ENCODE results near the gene ELP1.
A peak's percentile ranks its signal among the peaks of the same experiment; 100 is the strongest.

Gene ELP1

GRCh38 chr9:108956631-108957026 is 22.7 kb upstream of the ELP1 start:
- H3K9me3 ChIP-seq (replicated peaks; ENCODE audit: low read length) = no peaks in the 10 kb centered on the region
- H3K4me1 ChIP-seq (ENCODE audit: control insufficient read depth, insufficient read depth, low read length) = no peaks in the 10 kb centered on the region
- no peaks in the 10 kb centered on the region for H3K27me3 ChIP-seq (ENCODE audit: control insufficient read depth, insufficient read depth, low read length)
- H3K4me2 ChIP-seq (ENCODE audit: low read length) = no peak overlapping the region
- H3K4me3 ChIP-seq (ENCODE audit: low read length) = no peak overlapping the region
- peaks cover 16% of the 10 kb centered on the region for H3K36me3 ChIP-seq (ENCODE audit: insufficient read depth, low read length)
- no peak overlapping the region for H3K9ac ChIP-seq (ENCODE audit: low read depth, low read length)

- H3K36me3 ChIP-seq (ENCODE audit: insufficient read depth, low read length) = peaks cover 16% of the 10 kb centered on the region
- H3K4me1 ChIP-seq (ENCODE audit: control insufficient read depth, insufficient read depth, low read length) = no peaks in the 10 kb centered on the region
- no peak overlapping the region for H3K4me2 ChIP-seq (ENCODE audit: low read length)
- H3K4me3 ChIP-seq (ENCODE audit: low read length) = no peak overlapping the region
- H3K9me3 ChIP-seq (replicated peaks; ENCODE audit: low read length) = no peaks in the 10 kb centered on the region
- H3K27me3 ChIP-seq (ENCODE audit: control insufficient read depth, insufficient read depth, low read length) = no peaks in the 10 kb centered on the region
- H3K9ac ChIP-seq (ENCODE audit: low read depth, low read length) = no peak overlapping the region
Observed at GRCh38 chr9:108956022-108956630, 22.2 kb upstream of the ELP1 start.

- H3K9ac ChIP-seq (ENCODE audit: low read depth, low read length) = no peak overlapping the region
- H3K36me3 ChIP-seq (ENCODE audit: insufficient read depth, low read length) = peaks cover 11% of the 10 kb centered on the region
- H3K4me3 ChIP-seq (ENCODE audit: low read length) = no peak overlapping the region
- no peaks in the 10 kb centered on the region for H3K27me3 ChIP-seq (ENCODE audit: control insufficient read depth, insufficient read depth, low read length)
- no peak overlapping the region for H3K4me2 ChIP-seq (ENCODE audit: low read length)
- no peaks in the 10 kb centered on the region for H3K4me1 ChIP-seq (ENCODE audit: control insufficient read depth, insufficient read depth, low read length)
- H3K9me3 ChIP-seq (replicated peaks; ENCODE audit: low read length) = no peaks in the 10 kb centered on the region
Observed at GRCh38 chr9:108953983-108954574, 20.2 kb upstream of the ELP1 start.

GRCh38 chr9:108951578-108951977 is 17.7 kb upstream of the ELP1 start:
- peaks cover 20% of the 10 kb centered on the region for H3K36me3 ChIP-seq (ENCODE audit: insufficient read depth, low read length)

GRCh38 chr9:108950168-108950567 is 16.2 kb upstream of the ELP1 start:
- H3K4me3 ChIP-seq (ENCODE audit: low read length) = no peak overlapping the region
- no peaks in the 10 kb centered on the region for H3K27me3 ChIP-seq (ENCODE audit: control insufficient read depth, insufficient read depth, low read length)
- H3K9me3 ChIP-seq (replicated peaks; ENCODE audit: low read length) = no peaks in the 10 kb centered on the region

More at GRCh38 chr9:108951578-108951977, 17.7 kb upstream of the ELP1 start:
- Histone ChIP-seq H3K4me3 (ENCODE audit: low read length) (no peak overlapping the region), H3K4me2 (ENCODE audit: low read length) (no peak overlapping the region), H3K27me3 (ENCODE audit: control insufficient read depth, insufficient read depth, low read length) (no peaks in the 10 kb centered on the region), H3K9me3 (replicated peaks; ENCODE audit: low read length) (no peaks in the 10 kb centered on the region), H3K9ac (ENCODE audit: low read depth, low read length) (no peak overlapping the region), H3K4me1 (ENCODE audit: control insufficient read depth, insufficient read depth, low read length) (no peaks in the 10 kb centered on the region)

GRCh38 chr9:108939975-108940374 is 6.1 kb upstream of the ELP1 start:
- H3K27me3 ChIP-seq (ENCODE audit: control insufficient read depth, insufficient read depth, low read length) = no peaks in the 10 kb centered on the region
- H3K9ac ChIP-seq (ENCODE audit: low read depth, low read length) = no peak overlapping the region
- H3K4me3 ChIP-seq (ENCODE audit: low read length) = no peak overlapping the region
- H3K36me3 ChIP-seq (ENCODE audit: insufficient read depth, low read length) = peaks cover 44% of the 10 kb centered on the region
- peaks cover 5% of the 10 kb centered on the region for H3K4me1 ChIP-seq (ENCODE audit: control insufficient read depth, insufficient read depth, low read length)
- H3K9me3 ChIP-seq (replicated peaks; ENCODE audit: low read length) = no peaks in the 10 kb centered on the region
- no peak overlapping the region for H3K4me2 ChIP-seq (ENCODE audit: low read length)

More at GRCh38 chr9:108950168-108950567, 16.2 kb upstream of the ELP1 start:
- Histone ChIP-seq H3K36me3 (ENCODE audit: insufficient read depth, low read length) (peaks cover 20% of the 10 kb centered on the region), H3K4me2 (ENCODE audit: low read length) (no peak overlapping the region), H3K9ac (ENCODE audit: low read depth, low read length) (no peak overlapping the region), H3K4me1 (ENCODE audit: control insufficient read depth, insufficient read depth, low read length) (no peaks in the 10 kb centered on the region)

- Histone ChIP-seq H3K27me3 (ENCODE audit: control insufficient read depth, insufficient read depth, low read length) (no peaks in the 10 kb centered on the region), H3K9ac (ENCODE audit: low read depth, low read length) (no peak overlapping the region), H3K4me2 (ENCODE audit: low read length) (no peak overlapping the region), H3K4me1 (ENCODE audit: control insufficient read depth, insufficient read depth, low read length) (peaks cover 10% of the 10 kb centered on the region), H3K36me3 (ENCODE audit: insufficient read depth, low read length) (peaks cover 35% of the 10 kb centered on the region), H3K4me3 (ENCODE audit: low read length) (no peak overlapping the region), H3K9me3 (replicated peaks; ENCODE audit: low read length) (no peaks in the 10 kb centered on the region)
Observed at GRCh38 chr9:108937561-108938305, 3.8 kb upstream of the ELP1 start.

- H3K4me1 ChIP-seq (ENCODE audit: control insufficient read depth, insufficient read depth, low read length) = peaks cover 13% of the 10 kb centered on the region
- no peaks in the 10 kb centered on the region for H3K9me3 ChIP-seq (replicated peaks; ENCODE audit: low read length)
- peak within 1 kb of the TSS; percentile 88 for H3K4me3 ChIP-seq (ENCODE audit: low read length)
Observed at GRCh38 chr9:108934323-108934893, 484 bp upstream of the ELP1 start, which contains the start of gene ABITRAM. ABITRAM (plus strand) TSS chr9:108934400; CDS start chr9:108934487, 87 bp downstream.

GRCh38 chr9:108933231-108933717 is 650 bp downstream of the ELP1 start:
- H3K36me3 ChIP-seq (ENCODE audit: insufficient read depth, low read length) = peaks cover 19% of the 10 kb centered on the region
- no peaks in the 10 kb centered on the region for H3K9me3 ChIP-seq (replicated peaks; ENCODE audit: low read length)
- H3K4me1 ChIP-seq (ENCODE audit: control insufficient read depth, insufficient read depth, low read length) = peaks cover 13% of the 10 kb centered on the region
- H3K27me3 ChIP-seq (ENCODE audit: control insufficient read depth, insufficient read depth, low read length) = no peaks in the 10 kb centered on the region
- H3K4me3 ChIP-seq (ENCODE audit: low read length) = peak overlapping the region; percentile 88
- H3K4me2 ChIP-seq (ENCODE audit: low read length) = peak overlapping the region; percentile 92
- peak overlapping the region; percentile 89 for H3K9ac ChIP-seq (ENCODE audit: low read depth, low read length)

More at GRCh38 chr9:108934323-108934893, 484 bp upstream of the ELP1 start, which contains the start of gene ABITRAM:
- Histone ChIP-seq H3K36me3 (ENCODE audit: insufficient read depth, low read length) (peaks cover 15% of the 10 kb centered on the region), H3K9ac (ENCODE audit: low read depth, low read length) (peak within 1 kb of the TSS; percentile 89), H3K27me3 (ENCODE audit: control insufficient read depth, insufficient read depth, low read length) (no peaks in the 10 kb centered on the region), H3K4me2 (ENCODE audit: low read length) (peak within 1 kb of the TSS; percentile 92)

GRCh38 chr9:108928386-108928785 is 5.5 kb downstream of the ELP1 start:
- peaks cover 8% of the 10 kb centered on the region for H3K4me1 ChIP-seq (ENCODE audit: control insufficient read depth, insufficient read depth, low read length)
- no peak overlapping the region for H3K9ac ChIP-seq (ENCODE audit: low read depth, low read length)
- no peak overlapping the region for H3K4me3 ChIP-seq (ENCODE audit: low read length)
- H3K9me3 ChIP-seq (replicated peaks; ENCODE audit: low read length) = no peaks in the 10 kb centered on the region
- peaks cover 53% of the 10 kb centered on the region for H3K36me3 ChIP-seq (ENCODE audit: insufficient read depth, low read length)
- H3K4me2 ChIP-seq (ENCODE audit: low read length) = no peak overlapping the region
- no peaks in the 10 kb centered on the region for H3K27me3 ChIP-seq (ENCODE audit: control insufficient read depth, insufficient read depth, low read length)

GRCh38 chr9:108924466-108924865 is 9.5 kb downstream of the ELP1 start:
- H3K4me3 ChIP-seq (ENCODE audit: low read length) = no peak overlapping the region
- H3K4me1 ChIP-seq (ENCODE audit: control insufficient read depth, insufficient read depth, low read length) = no peaks in the 10 kb centered on the region
- no peak overlapping the region for H3K9ac ChIP-seq (ENCODE audit: low read depth, low read length)
- peaks cover 75% of the 10 kb centered on the region for H3K36me3 ChIP-seq (ENCODE audit: insufficient read depth, low read length)
- H3K4me2 ChIP-seq (ENCODE audit: low read length) = no peak overlapping the region
- H3K27me3 ChIP-seq (ENCODE audit: control insufficient read depth, insufficient read depth, low read length) = no peaks in the 10 kb centered on the region
- no peaks in the 10 kb centered on the region for H3K9me3 ChIP-seq (replicated peaks; ENCODE audit: low read length)

Measured in skeletal muscle satellite cell (primary cell).